GM10248 (cell line): ENCODE data around the gene TAS1R3.

Experiments
- CTCF ChIA-PET: fragments of 300-600 bp; sonication (Branson Sonifier 250); formaldehyde crosslinking; extraction: SDS; loops from one replicate; lab custom pipeline; 2021; ENCODE audit warnings: antibody characterized with exemption; lab: Yijun Ruan, JAX
- POLR2A ChIA-PET: fragments of 350-650 bp; sonication (Branson Sonifier 250); formaldehyde crosslinking; extraction: SDS; loops from one replicate; lab custom pipeline; 2020; ENCODE audit warnings: antibody characterized with exemption; lab: Yijun Ruan, JAX
- DNase-seq: peaks from one replicate; pipeline ENCODE4 v3.0.0; 2012; ENCODE audit errors: extremely low spot score
- TF ChIP-seq, protein P1 (sequence below): IDR thresholded peaks from 2 replicates; pipeline ENCODE4 v1.5.1; 2012; ENCODE audit warnings: mild to moderate bottlenecking, low read depth; ENCODE audit errors: extremely low read depth, missing control alignments, control extremely low read depth

TAS1R3 gene

DNA sequence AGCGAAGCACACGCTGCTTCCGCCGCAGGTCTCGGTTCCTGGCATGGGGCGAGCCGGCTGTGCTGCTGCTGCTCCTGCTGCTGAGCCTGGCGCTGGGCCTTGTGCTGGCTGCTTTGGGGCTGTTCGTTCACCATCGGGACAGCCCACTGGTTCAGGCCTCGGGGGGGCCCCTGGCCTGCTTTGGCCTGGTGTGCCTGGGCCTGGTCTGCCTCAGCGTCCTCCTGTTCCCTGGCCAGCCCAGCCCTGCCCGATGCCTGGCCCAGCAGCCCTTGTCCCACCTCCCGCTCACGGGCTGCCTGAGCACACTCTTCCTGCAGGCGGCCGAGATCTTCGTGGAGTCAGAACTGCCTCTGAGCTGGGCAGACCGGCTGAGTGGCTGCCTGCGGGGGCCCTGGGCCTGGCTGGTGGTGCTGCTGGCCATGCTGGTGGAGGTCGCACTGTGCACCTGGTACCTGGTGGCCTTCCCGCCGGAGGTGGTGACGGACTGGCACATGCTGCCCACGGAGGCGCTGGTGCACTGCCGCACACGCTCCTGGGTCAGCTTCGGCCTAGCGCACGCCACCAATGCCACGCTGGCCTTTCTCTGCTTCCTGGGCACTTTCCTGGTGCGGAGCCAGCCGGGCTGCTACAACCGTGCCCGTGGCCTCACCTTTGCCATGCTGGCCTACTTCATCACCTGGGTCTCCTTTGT is 2.6 kb downstream of the TAS1R3 start:
- ChIA-PET CTCF (no interaction called here), POLR2A (no interaction called here)
- DNase-seq = no peak
- TF ChIP-seq, protein P1, sequence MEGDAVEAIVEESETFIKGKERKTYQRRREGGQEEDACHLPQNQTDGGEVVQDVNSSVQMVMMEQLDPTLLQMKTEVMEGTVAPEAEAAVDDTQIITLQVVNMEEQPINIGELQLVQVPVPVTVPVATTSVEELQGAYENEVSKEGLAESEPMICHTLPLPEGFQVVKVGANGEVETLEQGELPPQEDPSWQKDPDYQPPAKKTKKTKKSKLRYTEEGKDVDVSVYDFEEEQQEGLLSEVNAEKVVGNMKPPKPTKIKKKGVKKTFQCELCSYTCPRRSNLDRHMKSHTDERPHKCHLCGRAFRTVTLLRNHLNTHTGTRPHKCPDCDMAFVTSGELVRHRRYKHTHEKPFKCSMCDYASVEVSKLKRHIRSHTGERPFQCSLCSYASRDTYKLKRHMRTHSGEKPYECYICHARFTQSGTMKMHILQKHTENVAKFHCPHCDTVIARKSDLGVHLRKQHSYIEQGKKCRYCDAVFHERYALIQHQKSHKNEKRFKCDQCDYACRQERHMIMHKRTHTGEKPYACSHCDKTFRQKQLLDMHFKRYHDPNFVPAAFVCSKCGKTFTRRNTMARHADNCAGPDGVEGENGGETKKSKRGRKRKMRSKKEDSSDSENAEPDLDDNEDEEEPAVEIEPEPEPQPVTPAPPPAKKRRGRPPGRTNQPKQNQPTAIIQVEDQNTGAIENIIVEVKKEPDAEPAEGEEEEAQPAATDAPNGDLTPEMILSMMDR = no peak

- POLR2A ChIA-PET = no interaction called here
- CTCF ChIA-PET = interaction anchor here (0.9 kb wide), 1 partner anchor 38 kb away, joined by 4 read pairs; no protein-coding TSS in a partner anchor
Measured at GRCh38 chr1:1334835-1335234, 3.8 kb downstream of the TAS1R3 start.

GRCh38 chr1:1335283-1335682 is 4.2 kb downstream of the TAS1R3 start:
- DNase-seq = no peak
- TF ChIP-seq, protein P1 = no peak
- POLR2A ChIA-PET = no interaction called here
- CTCF ChIA-PET = interaction anchor here (0.9 to 1.2 kb wide), 2 partner anchors 35 to 37 kb away, joined by 3 to 4 read pairs; no protein-coding TSS in a partner anchor

More at GRCh38 chr1:1334835-1335234, 3.8 kb downstream of the TAS1R3 start:
- no peak for DNase-seq
- TF ChIP-seq, protein P1 = no peak

DNA sequence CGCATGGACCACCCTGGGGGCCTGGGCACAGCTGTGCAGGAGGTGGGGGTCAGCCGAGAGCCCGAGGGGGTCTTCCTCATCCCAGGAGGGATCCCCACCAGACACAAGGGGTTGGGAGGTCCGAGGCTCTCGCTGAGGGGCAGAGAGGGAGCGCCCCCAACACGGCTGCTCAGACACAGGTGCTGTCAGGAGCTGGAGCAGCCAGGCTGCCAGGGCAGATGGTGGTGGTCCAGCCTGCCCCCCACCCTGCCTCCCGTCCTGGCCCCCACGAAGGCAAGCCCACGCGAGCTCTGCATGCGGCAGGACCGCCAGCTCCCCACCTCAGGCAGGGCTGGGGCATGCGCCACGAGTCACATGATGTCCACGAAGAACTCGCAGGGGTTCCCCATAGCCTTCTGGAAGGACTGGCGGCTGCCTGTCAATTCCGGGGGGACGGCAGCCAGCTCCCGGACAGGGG is 4.7 kb downstream of the TAS1R3 start:
- ChIA-PET POLR2A (no interaction called here), CTCF (interaction anchor here (1.2 kb wide), 1 partner anchor 35 kb away, joined by 3 read pairs; no protein-coding TSS in a partner anchor)
- DNase-seq = no peak
- TF ChIP-seq, protein P1 = no peak

GRCh38 chr1:1336446-1336845 is 5.4 kb downstream of the TAS1R3 start:
- TF ChIP-seq, protein P1 = no peak
- ChIA-PET POLR2A (interaction anchor here (0.5 kb wide), 1 partner anchor 42 kb away, joined by 6 read pairs; no protein-coding TSS in a partner anchor), CTCF (interaction anchor here (1.0 to 1.2 kb wide), 2 partner anchors 9 to 34 kb away, joined by 3 read pairs; no protein-coding TSS in a partner anchor)
- no peak for DNase-seq

DNA sequence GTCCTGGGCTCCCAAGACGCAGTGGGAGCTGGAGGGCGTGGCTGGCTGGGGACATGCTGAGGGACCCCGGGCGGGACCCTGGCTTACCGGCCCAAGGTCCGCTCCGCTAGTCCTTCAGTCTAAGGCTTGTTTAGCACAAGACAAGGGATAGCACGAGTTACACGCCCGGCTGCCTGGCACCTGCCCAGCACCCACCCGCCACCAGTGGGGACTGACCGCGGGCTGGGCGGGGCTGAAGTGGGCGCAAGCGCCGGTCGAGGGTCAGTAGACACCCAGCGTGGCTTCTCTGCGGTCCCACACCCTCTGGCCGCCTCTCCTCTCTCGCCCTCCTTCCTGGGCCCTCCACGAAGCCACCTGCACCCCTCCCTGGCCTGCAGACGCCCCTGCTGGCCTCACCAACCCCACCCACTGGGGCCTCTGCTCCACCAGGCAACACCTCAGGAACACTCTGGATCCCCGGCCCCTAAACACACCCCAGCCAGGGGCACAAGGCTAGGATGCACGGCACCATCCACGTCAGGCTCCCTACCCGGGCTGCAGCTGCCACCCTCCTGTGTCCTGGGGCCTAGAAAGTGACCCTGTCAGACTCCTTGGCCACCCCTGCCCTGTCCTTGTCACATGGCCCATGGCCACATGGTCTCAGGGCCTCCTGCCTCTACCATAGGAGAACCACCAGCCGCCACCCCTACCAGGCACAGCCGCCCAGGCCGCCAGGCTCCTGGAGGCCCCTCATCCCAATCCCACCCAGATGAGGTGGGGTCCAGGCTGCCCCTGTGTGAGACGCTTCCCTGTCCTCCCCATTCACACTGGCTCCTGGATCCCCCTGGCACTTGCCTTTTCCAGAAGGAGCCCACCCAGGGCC is 6.1 kb downstream of the TAS1R3 start:
- DNase-seq = no peak
- TF ChIP-seq, protein P1 = no peak
- ChIA-PET CTCF (interaction anchor here (0.9 to 1.0 kb wide), 2 partner anchors 8 to 11 kb away, joined by 3 to 4 read pairs; no protein-coding TSS in a partner anchor), POLR2A (interaction anchor here (0.6 kb wide), 1 partner anchor 101 kb away, joined by 5 read pairs; no protein-coding TSS in a partner anchor)
